GM21367 (cell line): ENCODE measurements around the gene BANP.
"Not testable (repeated sequence)": the region's sequence is repeated elsewhere in the genome, so short reads cannot be mapped to it uniquely, and the experiment has no call there.

ENCODE experiments used
- ATAC-seq: cut with Tn5 transposase; IDR thresholded peaks from one replicate; pipeline ENCODE4 v1.9.1; 2021; ENCODE audit not compliant: unreplicated experiment

The BANP gene

DNA sequence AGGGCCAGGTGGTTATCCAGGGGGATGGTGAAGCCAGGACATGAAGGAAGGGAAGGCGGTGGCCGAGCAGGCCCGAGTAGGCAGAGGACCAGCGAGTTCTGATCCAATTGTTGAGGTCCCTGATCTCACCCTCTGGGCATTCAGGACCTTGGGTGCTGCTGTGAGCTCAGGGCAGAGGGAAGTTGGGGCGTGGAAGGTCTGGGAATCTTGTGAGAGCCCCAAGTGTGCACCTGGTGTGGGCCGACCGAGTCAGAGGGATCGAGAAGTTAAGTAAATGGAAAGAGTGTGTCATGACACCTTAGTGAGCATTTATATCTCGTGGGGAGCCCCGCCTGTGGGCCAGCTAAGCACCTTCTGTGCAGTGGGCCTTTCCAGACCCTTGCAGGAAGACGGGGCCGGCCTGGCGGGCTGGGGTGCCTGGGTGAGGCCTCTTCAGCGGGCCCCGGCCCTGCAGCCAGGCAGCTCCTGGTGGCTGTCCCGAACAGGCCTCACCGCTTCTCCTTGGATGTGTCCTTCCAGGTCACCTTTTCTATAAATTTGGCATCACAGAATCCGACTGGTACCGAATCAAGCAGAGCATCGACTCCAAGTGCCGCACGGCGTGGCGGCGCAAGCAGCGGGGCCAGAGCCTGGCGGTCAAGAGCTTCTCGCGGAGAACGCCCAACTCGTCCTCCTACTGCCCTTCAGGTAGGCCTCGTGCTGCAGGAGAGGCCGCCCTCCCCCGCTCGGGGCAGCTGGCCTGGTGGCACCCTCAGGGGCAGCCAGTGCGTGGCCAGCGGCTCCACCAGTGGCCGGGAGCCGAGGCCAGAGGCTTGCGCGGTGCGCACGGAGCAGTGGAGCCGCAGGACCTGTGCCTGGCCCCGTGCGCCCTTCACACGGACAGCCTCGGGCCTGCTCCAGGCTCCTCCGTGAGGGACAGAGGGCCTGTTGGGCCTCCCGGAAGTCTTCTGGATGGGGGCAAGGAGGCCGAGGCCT lies 76.0 kb downstream of the BANP start:
- ATAC-seq = no peak

DNA sequence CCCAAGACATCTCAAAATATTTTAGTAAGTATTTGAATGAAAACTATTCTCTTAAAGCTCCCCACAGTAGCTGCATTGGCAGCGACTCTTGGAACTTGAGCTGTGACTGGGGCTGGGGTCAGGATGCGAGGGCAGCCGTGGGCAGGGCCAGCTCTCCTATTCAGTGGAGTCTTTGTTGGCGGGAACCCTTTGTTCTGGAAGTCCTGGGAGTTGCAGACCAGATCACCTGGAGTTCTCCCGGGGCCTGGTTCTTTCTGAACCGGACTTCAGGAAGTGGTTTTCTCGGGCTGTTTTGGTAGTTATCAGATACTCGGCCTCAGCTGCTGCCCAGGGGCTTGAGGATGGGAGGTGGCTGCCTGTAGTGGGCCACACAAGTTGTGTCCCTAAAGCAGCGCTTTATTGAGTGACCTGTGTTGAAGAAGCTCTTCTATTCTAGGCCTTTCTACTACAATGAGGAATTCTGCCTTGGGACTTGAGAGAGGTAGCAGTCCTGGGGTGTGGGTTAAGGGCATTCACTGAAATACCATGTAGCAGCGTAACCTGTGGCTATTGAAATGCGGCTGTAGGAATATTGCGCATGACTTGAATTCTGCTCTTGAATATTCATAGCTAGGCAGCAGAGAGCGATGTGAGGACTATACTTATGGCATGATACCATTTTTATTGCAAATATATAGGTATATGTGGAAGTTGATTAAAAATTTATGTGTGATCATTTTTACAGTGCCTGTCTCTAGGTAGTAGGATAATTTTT lies 77.1 kb downstream of the BANP start:
- not testable (repeated sequence) for ATAC-seq

DNA sequence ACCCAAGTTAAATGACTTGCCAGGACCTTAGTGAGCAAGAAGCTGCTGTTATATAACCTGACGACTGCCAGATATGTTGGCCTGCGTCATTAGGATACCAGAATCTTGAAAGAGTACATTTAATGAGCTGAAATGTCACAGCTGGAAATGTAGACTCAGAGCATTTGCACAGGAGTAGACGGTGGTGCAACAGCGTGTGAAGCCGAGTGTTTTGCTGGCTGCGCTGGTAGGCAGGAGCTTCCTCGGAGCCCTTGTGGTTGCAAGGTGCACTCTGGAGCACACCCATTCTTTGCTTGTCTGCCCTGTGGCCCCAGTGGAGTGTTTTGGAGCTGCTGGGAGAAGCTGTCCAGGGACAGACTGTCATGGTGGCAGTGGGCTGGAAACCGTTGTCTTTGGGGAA lies 79.3 kb downstream of the BANP start:
- ATAC-seq = no peak

DNA sequence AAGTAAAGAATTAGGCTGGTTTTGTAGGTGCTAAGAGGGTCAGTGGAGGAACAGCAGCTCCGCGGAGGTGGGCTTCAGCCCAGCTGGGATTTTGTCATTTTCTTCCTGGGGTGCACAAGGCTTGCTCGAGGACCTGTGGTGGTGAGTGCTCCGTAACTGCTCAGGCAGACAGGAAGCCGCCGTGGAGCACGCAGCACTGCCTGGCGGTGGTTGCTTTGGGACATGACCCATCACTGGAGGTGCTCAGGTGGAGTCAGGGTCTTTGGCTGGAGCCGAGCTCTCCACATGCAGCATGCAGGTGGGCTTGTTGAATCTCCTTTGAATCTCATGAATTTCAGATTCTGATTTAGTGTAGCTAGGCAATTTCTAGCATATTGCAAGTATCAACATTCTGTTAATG lies 79.7 kb downstream of the BANP start:
- ATAC-seq = not testable (repeated sequence)

DNA sequence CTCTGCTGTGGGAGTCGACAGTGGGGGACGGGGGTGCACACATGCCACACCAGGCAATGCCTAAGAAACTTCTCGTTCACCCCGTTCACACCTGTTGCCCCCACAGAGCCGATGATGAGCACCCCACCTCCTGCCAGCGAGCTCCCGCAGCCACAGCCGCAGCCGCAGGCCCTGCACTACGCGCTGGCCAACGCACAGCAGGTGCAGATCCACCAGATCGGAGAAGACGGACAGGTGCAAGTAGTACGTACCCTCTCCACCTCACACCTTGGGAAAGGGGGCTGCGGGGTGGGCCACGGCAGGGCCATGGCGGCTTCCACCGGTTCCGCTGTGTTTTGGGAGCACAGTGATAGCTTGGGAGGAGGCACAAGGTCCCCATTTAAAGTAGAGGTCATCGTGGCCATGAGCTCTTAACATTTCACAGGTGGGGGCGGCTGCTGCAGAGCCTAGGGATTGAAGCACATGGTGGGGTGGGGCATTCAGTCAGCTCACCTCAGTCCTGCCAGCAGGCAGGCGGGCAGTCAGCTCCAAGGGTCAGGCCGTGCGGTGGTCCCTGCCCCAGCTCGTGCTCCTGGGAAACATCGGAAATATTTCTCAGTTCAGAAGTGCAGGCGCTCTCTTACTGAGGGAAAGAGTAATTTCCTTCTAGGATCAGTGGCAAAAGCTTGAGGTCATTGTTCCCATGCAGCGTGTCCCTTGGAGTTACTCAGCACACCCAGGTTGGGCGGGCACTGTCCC lies 81.9 kb downstream of the BANP start:
- ATAC-seq = not testable (repeated sequence)

DNA sequence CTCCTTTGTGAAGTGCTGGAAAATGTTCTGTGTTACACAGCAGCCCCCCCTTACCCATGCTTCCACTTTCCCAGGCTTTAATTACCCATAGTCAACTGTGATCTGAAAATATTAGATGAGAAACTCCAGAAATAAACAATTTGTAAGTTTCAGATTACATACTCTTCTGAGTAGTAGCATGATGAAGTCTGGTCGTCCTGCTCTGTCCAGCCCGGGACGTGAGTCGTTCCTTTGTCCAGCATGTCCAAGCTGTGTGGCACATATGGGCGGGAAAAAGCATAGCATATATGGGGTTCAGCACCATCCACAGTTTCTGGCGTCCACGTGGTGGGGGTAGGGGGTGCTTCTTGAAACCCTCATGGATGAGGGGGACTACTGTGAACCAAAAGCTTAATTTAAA lies 83.5 kb downstream of the BANP start:
- no peak for ATAC-seq

DNA sequence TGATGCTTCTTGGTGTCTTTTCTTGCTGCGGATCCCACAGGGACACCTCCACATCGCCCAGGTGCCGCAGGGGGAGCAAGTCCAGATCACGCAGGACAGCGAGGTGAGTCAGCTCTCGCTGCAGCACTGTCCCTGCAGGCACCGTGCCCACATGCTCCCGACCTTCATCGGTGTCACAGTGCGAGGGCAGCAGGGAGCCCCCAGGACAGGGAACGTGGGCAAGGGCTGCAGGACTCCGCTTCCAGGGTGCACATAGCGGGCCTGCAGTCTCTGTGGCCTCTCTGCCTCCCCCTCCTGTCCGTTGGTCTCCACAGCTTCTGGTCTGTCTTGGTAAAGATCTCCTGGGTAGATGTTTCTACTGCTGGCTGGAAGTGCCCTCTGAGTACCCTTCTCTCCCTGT lies 84.1 kb downstream of the BANP start:
- no peak for ATAC-seq

DNA sequence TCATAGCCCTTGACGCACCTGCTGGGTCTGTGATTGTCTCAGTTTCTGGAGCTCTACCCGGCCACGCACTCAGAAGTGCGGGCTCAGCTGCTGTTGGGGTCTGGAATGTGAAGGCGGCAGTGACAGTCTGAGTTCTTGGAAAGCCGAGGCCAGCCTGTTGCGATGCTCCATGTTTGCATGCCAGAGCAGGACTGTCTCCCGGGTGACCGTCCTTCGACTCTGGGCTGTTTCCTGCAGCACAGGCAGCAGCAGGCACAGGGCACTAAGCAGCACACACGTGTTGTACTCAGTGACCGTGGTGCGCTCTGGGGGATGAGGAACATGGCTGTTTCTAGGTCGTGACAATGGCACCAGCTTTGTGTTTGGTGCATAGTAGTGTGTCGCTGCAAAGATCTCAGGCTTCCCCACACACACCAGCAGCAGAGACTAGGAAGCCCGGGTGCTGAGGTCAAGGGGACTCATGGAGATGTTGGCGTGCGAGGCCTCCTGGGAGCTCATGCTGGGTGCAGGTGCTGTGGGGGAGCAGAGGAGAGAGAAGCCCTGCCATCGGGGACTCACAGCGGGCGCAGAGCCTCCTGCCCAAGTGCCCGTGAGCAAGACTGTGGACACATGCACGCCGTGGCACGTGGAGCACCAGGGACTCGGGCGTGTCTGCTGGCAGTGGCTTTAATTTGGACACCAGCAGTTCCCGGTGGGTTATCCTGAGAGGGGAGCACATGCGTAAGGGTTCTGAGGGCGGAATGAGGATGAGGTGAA lies 84.8 kb downstream of the BANP start:
- ATAC-seq = not testable (repeated sequence)

DNA sequence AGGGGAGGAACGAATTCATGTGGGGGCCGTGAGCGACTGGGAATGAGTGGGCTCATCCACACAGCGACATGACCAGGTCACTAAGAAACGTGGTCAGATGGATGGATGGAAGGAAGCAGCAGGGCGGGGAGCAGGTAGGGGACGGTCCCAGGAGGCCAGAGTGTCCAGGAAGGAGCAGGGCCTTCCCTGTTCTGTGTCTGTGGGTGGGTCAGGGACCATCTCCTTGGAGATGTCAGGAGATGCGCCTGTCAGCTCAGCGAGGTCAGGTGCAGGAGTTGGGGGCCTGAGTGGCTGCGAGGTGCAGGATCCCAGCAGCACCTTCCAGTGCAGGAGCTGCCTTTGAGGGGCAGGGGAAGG lies 85.4 kb downstream of the BANP start:
- ATAC-seq = not testable (repeated sequence)

DNA sequence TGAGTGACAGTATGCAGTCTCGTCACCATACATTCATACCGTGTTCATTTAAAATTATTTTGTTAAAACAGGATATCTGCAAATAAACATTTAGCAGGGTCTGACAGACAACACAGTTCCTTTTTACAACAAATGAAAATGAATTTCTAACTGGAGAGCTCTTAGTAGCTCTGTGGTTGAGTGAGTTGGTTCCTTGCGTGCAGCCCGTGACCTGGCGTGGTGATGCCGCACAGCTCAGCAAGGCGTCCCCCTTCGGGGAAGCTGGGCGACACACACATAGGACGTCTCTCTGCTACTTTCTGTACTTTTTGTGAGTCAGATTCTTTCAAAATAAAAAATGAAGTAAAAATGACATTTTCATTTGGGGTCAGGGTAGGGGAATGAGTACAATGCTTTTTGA lies 86.1 kb downstream of the BANP start:
- not testable (repeated sequence) for ATAC-seq

DNA sequence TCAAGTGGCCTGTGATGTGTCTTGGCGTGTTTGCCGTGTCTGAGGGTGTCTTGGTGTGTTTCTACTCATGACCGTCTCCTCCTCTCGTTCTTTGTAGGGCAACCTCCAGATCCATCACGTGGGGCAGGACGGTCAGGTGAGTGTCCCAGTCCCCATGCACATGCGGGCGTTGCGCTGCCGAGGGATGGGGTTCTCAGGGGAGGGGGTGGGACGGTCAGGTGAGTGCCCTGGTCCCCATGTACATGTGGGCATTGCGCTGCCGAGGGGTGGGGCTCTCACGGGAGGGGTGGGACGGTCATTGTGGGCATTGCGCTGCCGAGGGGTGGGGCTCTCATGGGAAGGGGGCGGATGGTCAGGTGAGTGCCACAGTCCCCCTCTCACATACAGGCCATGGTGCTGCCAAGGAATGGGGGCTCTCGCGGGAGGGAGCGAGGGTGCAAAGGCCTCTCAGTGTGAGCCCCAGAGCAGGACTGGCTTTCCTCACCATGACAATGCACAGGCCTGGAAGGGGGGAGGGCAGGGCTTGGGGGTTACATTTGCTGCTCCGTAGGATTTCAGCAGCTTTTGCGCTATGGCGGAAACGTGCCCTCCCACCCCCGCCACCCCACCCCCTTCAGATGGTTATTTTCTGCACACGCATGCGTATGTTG lies 86.8 kb downstream of the BANP start:
- not testable (repeated sequence) for ATAC-seq

DNA sequence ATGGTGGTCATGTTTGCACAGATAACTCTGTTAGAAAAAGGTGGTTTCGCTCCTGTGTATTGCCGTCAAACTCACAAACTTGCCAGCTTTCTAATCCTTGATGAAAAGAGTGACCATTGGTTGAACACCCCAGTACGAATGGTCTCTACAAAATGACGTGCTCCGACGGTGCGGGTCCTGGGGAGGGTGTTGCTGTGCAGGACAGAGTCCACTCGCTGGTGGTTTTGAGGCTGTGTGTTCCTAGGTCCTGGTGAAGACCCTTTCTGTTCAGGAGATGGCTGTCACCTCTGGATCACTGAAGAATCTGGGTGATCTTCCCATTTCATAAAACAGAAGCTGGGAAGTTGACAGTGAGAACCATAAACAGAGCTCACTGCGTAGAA lies 87.3 kb downstream of the BANP start:
- not testable (repeated sequence) for ATAC-seq

DNA sequence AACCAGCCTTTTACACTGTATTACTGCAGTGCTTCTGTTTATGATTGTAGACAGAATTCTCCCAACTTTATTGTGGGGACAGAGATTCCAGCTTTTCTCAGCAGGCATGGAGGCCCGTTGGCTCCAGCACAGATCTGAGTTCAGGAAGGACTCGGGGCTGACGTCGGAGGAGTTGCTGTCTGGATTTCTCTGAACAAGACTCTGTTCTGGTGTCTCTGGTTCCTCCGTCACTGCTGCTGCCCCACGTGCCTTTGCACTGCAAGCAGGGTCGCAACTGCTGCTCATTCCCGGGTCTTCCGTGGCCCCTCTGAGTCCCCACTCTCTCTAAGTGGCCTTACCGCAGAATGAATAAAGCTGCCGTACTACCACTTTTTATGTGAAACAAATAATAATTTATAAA lies 88.4 kb downstream of the BANP start:
- no peak for ATAC-seq

DNA sequence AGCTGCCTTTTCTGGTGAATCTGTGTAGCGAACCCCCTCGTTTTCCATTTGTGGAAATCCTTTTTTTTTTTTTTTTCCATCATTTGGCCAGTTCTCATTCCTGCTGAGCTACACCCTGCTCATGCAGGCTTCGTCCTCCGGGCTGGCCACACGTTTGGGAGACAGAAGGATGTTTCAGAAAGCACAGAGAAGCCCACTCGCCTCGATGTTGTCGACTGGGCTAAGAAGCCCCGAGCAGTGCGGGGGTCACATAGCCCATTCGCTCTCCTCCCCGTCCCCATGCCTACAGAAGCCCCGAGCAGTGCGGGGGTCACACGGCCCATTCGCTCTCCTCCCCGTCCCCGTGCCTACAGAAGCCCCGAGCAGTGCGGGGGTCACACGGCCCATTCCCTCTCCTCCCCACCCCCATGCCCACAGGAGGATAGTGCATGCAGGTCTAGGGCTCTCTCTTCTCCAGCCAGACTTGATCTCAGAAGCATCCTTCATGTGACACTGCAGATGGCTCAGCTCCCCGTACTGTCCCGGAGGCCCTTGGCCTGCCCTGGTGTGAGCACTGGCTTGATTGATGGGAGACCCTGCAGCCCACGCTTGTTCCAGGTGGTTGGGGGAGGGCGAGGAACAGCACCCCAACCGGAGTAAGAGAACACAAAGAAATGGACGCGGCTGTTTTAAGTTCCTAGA lies 89.1 kb downstream of the BANP start:
- not testable (repeated sequence) for ATAC-seq

DNA sequence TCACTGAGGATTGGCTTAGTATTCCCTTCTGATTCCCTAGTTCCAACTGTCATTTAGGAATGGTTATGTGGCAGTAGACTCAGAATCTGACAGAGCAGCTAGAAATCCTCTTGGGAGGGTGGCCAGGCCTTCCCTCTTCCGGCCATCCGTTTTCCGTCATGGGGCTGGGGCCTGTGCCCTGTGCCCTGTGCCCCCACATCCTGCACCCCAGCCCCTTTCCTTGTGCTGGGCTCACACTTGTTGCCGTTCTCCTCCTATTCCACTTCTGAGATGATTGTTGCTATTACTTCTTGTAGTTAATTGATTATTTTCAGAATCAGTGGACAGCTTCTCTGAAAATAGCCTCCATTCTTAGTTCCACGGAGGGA lies 89.6 kb downstream of the BANP start:
- not testable (repeated sequence) for ATAC-seq

DNA sequence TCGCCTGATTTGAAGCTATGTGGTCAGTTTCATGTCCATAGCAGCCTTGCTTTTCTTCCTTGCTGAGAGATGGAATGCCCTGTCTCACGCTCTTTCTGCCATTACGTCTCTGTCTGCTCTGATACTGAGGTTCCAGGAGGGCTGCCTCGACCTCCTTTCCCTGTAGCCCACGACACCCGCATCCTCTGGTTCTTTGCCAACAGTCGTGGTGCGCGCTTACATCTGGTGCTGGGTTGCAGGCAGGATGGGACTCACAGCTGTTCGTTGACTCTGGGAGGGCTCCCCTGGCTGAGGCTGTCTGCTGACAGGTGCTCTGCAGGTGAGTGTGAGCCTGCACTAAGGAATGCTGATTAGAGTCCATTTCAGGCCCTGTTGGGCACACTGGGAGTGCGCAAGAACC lies 90.3 kb downstream of the BANP start:
- ATAC-seq = not testable (repeated sequence)

DNA sequence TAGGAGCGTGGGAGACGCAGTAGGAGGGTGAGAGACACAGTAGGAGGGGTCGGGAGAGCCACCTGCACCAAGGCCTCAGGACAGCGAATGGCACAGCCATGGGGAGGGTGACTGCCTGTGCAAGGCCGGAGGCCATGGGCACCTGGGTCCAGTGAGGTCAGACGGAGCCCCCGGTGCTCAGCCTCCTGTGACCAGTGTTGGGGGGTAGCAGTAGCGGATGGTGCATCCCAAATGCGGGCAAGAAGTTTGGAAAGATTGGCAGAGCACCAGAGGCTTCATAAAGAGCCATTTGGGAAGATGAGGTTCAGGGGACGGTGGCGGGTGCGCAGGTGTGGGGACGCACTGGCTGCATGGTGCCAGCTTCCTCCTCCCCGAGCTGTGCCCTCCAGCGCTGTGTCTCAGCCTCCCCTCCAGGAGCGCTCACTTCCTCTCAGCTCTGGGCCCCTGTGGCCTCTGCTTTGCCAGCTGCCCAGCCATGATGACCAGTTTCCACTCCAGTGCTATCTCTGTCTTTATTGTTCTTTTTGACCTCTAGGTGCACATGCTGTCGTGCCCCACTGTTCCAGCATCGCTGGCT lies 90.8 kb downstream of the BANP start:
- ATAC-seq = not testable (repeated sequence)

DNA sequence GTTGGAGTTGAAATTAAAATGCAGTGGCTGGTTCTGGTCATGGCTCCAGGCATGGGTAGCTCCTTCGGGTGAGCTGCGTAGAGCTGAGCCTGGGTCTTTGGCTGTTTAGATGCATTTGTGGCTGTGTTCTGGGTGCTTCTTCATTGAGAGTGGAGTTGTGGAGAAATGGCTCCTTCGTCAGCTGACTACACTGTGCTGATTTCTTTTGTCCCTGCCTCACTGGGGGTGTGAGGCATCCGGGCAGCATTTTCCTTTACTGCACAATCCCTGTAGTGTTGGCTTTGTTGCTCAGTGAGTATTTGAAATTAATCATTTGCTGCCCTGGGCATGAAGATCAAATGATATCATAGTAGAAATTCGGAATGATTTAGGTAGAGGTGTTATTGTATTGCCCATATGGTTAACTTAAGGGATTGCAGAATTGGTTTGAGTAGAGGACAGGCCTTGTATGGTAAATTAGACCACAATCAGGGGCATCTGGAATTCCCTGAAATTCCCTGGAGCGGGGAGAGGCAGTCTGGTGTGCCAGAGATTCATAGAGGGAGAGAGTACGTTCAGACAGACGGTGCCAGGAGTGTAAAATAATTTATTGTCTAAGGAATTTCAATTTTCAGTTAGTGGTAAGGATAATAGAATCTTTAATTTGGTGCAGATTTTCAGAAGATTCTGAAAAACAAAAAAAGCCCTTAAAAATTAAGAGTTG lies 92.1 kb downstream of the BANP start:
- not testable (repeated sequence) for ATAC-seq

DNA sequence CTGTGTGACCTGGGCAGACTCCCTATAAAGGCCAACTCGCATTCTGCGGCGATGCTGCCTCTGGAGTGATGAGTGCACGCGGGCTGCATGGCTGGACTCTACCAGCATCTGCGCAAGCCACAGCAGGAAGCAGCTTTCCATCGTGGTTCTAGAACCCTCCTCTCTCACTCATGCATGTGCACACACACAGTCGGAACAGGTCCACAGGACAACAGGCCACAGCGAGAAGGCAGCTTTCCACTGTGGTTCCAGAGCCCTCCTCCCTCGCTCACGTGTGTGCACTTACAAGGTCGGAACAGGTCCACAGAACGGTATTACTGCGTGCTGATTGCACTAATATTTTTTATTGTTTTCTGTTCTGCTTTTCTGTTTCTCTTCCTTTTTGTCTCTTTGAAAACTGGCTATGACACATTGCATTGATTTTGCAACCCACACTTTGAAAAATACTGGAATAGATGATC lies 92.9 kb downstream of the BANP start:
- ATAC-seq = not testable (repeated sequence)
